ENCODE results near the gene NR2E1. TPM values are rescaled to one million over a fixed set of nuclear protein-coding genes. Genes with fewer than 3 reads are reported as not detected.

Gene NR2E1
- polyA plus RNA-seq, 1 donor (not counting 4 experiments of a cell fraction or from before 2014, with no cell fraction given): 0.04 TPM

GRCh38 chr6:108203189-108204112 is 37.6 kb downstream of the NR2E1 start:
- H3K4me2 ChIP-seq (ENCODE audit: control insufficient read depth, extremely low read depth, insufficient read depth, low read depth, low read length): no peak overlapping the region
- no peak overlapping the region for H3K4me3 ChIP-seq (ENCODE audit: control insufficient read depth in 2 of 3, extremely low read depth in 1 of 3, insufficient read depth in 2 of 3, low read depth in 1 of 3, low read length in 3 of 3)
- DNase-seq (ENCODE audit: low read depth, low spot score) (no peak), FAIRE-seq (no peak)
- dilution Hi-C loops (cut with MboI; ENCODE audit: extremely low pct_ligation_motif_present, low sequenced_read_pairs): no loop called here
- no peaks in the 10 kb centered on the region for H3K9me3 ChIP-seq (ENCODE audit: control insufficient read depth, low read depth, low read length)
- H3K79me2 ChIP-seq (ENCODE audit: control insufficient read depth, insufficient read depth, low read length): no peaks in the 10 kb centered on the region
- H3K4me1 ChIP-seq (ENCODE audit: control insufficient read depth, extremely low read depth, insufficient read depth, low read length): no peaks in the 10 kb centered on the region
- no peaks in the 10 kb centered on the region for H4K20me1 ChIP-seq (ENCODE audit: control insufficient read depth, extremely low read depth, insufficient read depth, low read length)
- H3K9me1 ChIP-seq (ENCODE audit: control insufficient read depth, extremely low read depth, insufficient read depth, low read length): no peaks in the 10 kb centered on the region
- no peaks in the 10 kb centered on the region for H3K27me3 ChIP-seq (ENCODE audit: control insufficient read depth, extremely low read depth, insufficient read depth, low read length)
- no peak overlapping the region for H3K9ac ChIP-seq (ENCODE audit: control insufficient read depth, extremely low read depth, insufficient read depth, low read length)
- peaks cover 0 to 5% of the 10 kb centered on the region in 2 experiments for H3K36me3 ChIP-seq (ENCODE audit: control insufficient read depth in 2 of 2, extremely low read depth in 1 of 2, insufficient read depth in 2 of 2, low read length in 2 of 2)
- no peak overlapping the region for H3K27ac ChIP-seq (ENCODE audit: control insufficient read depth, insufficient read depth, low read length)
- H2AFZ ChIP-seq (ENCODE audit: control insufficient read depth, low read length): no peak overlapping the region
- TF ChIP-seq CTCF (optimal IDR thresholded peaks at IDR 0.05 in 1 of 3, IDR thresholded peaks at IDR 0.05 in 1 of 3, conservative IDR thresholded peaks at IDR 0.05 in 1 of 3; ENCODE audit: extremely low read depth in 1 of 3, insufficient read depth in 2 of 3, low read length in 3 of 3) (no peak), EZH2 (IDR thresholded peaks at IDR 0.05; ENCODE audit: low read length) (no peak)

- H3K79me2 ChIP-seq (ENCODE audit: control insufficient read depth, insufficient read depth, low read length): no peaks in the 10 kb centered on the region
- no peaks in the 10 kb centered on the region for H3K9me1 ChIP-seq (ENCODE audit: control insufficient read depth, extremely low read depth, insufficient read depth, low read length)
- no peak overlapping the region for H3K9ac ChIP-seq (ENCODE audit: control insufficient read depth, extremely low read depth, insufficient read depth, low read length)
- TF ChIP-seq EZH2 (IDR thresholded peaks at IDR 0.05; ENCODE audit: low read length) (no peak), CTCF (optimal IDR thresholded peaks at IDR 0.05 in 1 of 3, IDR thresholded peaks at IDR 0.05 in 1 of 3, conservative IDR thresholded peaks at IDR 0.05 in 1 of 3; ENCODE audit: extremely low read depth in 1 of 3, insufficient read depth in 2 of 3, low read length in 3 of 3) (no peak)
- H3K9me3 ChIP-seq (ENCODE audit: control insufficient read depth, low read depth, low read length): no peaks in the 10 kb centered on the region
- H3K27me3 ChIP-seq (ENCODE audit: control insufficient read depth, extremely low read depth, insufficient read depth, low read length): no peaks in the 10 kb centered on the region
- H3K36me3 ChIP-seq (ENCODE audit: control insufficient read depth in 2 of 2, extremely low read depth in 1 of 2, insufficient read depth in 2 of 2, low read length in 2 of 2): peaks cover 0 to 13% of the 10 kb centered on the region in 2 experiments
- no peaks in the 10 kb centered on the region for H3K4me1 ChIP-seq (ENCODE audit: control insufficient read depth, extremely low read depth, insufficient read depth, low read length)
- H2AFZ ChIP-seq (ENCODE audit: control insufficient read depth, low read length): no peak overlapping the region
- no peaks in the 10 kb centered on the region for H4K20me1 ChIP-seq (ENCODE audit: control insufficient read depth, extremely low read depth, insufficient read depth, low read length)
- FAIRE-seq: no peak
- DNase-seq (ENCODE audit: low read depth, low spot score): no peak
- H3K4me3 ChIP-seq (ENCODE audit: control insufficient read depth in 2 of 3, extremely low read depth in 1 of 3, insufficient read depth in 2 of 3, low read depth in 1 of 3, low read length in 3 of 3): no peak overlapping the region
- dilution Hi-C loops (cut with MboI; ENCODE audit: extremely low pct_ligation_motif_present, low sequenced_read_pairs): no loop called here
- H3K4me2 ChIP-seq (ENCODE audit: control insufficient read depth, extremely low read depth, insufficient read depth, low read depth, low read length): no peak overlapping the region
- no peak overlapping the region for H3K27ac ChIP-seq (ENCODE audit: control insufficient read depth, insufficient read depth, low read length)
These were observed 41.2 kb downstream of the NR2E1 start for GRCh38 chr6:108207013-108207412.

Measured in keratinocyte (primary cell).